Mononuclear cell (primary cell): ENCODE results near the gene PADI6. TPM values are rescaled to one million over a fixed set of nuclear protein-coding genes. Genes with fewer than 3 reads are reported as not detected.

Source experiments
- H3K27me3 ChIP-seq: 2 replicates; pipeline ENCODE4 v1.6.0; 2011; ENCODE audit warnings: low read length, control low read depth; ENCODE audit not compliant: insufficient read depth
- H3K4me1 ChIP-seq: 2 replicates; pipeline ENCODE4 v1.5.1; 2011; ENCODE audit warnings: mild to moderate bottlenecking, low read length, control low read depth; ENCODE audit not compliant: insufficient read depth
- H3K4me3 ChIP-seq: 2 replicates; pipeline ENCODE4 v1.5.1; 2011; ENCODE audit warnings: mild to moderate bottlenecking, low read length, moderate library complexity
- H3K9me3 ChIP-seq: 2 replicates; pipeline ENCODE4 v1.5.1; 2011; ENCODE audit warnings: low read depth, mild to moderate bottlenecking, control low read depth, low read length
- total RNA-seq: library from RNA; depleted of rRNA; stranded (reverse); fragments of >200 nt; gene quantifications from one replicate; pipeline ENCODE4 v1.2.3, GENCODE V29; 2012

Gene PADI6
- total RNA-seq, 1 donor: not detected

- no peaks in the 10 kb centered on the region for H3K9me3 ChIP-seq
- no peaks in the 10 kb centered on the region for H3K4me1 ChIP-seq
- H3K27me3 ChIP-seq: no peaks in the 10 kb centered on the region
- H3K4me3 ChIP-seq: no peak overlapping the region
Observed at GRCh38 chr1:17350083-17350482, 21.9 kb upstream of the PADI6 start.

DNA sequence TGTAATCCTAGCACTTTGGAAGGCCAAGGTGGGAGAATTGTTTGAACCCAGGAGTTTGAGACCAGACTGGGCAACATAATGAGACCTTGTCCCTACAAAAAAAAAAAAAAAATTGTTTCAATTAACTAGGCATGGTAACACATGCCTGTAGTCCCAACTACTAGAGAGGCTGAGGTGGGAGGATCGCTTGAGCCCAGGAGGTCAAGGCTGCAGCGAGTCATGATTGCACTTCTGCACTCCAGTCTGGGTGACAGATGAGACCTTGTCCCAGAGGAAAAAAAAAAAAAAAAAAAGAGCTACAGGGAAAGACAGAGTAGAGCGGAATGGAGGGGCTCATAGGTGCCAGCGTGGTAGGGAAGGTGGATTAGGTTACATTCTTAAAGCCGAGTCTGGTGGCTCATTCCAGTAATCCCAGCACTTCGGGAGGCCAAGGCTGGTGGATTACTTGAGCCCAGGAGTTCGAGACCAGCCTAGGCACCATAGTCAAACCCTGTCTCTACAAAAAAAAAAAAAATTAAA lies 21.0 kb upstream of the PADI6 start:
- Histone ChIP-seq H3K9me3 (no peaks in the 10 kb centered on the region), H3K4me1 (peaks cover 6% of the 10 kb centered on the region), H3K27me3 (no peaks in the 10 kb centered on the region), H3K4me3 (no peak overlapping the region)

- Histone ChIP-seq H3K27me3 (no peaks in the 10 kb centered on the region), H3K9me3 (no peaks in the 10 kb centered on the region), H3K4me3 (no peak overlapping the region), H3K4me1 (peaks cover 9% of the 10 kb centered on the region)
Observed at GRCh38 chr1:17351598-17352324, 20.2 kb upstream of the PADI6 start.

DNA sequence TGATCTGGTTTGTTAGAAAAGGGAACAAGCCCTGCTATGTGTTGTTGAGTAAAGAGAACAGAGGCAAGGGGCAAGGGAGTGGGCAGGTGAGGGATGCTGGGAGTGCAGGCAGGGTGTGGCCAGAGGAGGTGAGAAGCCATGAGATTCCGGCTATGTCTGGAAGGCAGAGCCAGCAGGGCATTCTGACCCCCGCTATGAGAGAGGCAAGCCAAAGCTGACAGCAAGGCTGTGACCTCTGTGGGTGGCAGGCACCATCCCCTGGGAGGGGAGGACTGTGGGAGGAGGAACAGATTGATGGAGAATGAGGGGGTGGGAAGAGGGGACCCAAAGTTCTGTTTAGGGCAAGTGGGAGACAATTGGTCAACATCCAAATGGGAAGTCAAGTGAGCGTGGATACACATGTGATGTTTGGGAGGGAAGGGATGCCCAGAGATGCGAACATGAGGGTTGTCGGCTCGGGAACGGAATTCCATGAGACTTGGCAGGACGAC lies 19.5 kb upstream of the PADI6 start:
- Histone ChIP-seq H3K4me3 (no peak overlapping the region), H3K4me1 (peaks cover 10% of the 10 kb centered on the region), H3K9me3 (no peaks in the 10 kb centered on the region), H3K27me3 (no peaks in the 10 kb centered on the region)

GRCh38 chr1:17355898-17356297 lies 16.1 kb upstream of the PADI6 start:
- Histone ChIP-seq H3K4me3 (no peak overlapping the region), H3K9me3 (no peaks in the 10 kb centered on the region), H3K27me3 (no peaks in the 10 kb centered on the region), H3K4me1 (peaks cover 10% of the 10 kb centered on the region)

GRCh38 chr1:17356387-17357026 lies 15.5 kb upstream of the PADI6 start:
- Histone ChIP-seq H3K9me3 (no peaks in the 10 kb centered on the region), H3K27me3 (no peaks in the 10 kb centered on the region), H3K4me1 (peaks cover 10% of the 10 kb centered on the region), H3K4me3 (no peak overlapping the region)

- H3K4me1 ChIP-seq: peaks cover 10% of the 10 kb centered on the region
- no peaks in the 10 kb centered on the region for H3K27me3 ChIP-seq
- no peaks in the 10 kb centered on the region for H3K9me3 ChIP-seq
- H3K4me3 ChIP-seq: no peak overlapping the region
Observed at GRCh38 chr1:17358557-17358956, 13.4 kb upstream of the PADI6 start.

DNA sequence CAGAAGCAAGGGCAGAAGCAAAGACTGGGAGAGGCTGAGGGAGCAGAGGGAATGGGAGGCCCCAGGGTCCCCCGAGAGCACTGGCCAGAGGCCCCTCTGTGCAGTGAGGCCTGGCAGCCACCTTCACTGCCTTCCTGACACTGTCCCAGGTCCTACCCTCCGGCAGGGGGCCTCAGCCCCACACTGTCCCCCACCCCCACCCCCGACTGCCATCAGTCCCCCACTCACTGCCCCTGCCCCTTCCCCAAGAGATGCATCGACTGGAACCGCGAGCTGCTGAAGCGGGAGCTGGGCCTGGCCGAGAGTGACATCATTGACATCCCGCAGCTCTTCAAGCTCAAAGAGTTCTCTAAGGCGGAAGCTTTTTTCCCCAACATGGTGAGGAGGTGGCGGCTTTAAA lies 13.0 kb upstream of the PADI6 start:
- no peaks in the 10 kb centered on the region for H3K9me3 ChIP-seq
- H3K4me1 ChIP-seq: peaks cover 10% of the 10 kb centered on the region
- H3K4me3 ChIP-seq: no peak overlapping the region
- H3K27me3 ChIP-seq: no peaks in the 10 kb centered on the region

DNA sequence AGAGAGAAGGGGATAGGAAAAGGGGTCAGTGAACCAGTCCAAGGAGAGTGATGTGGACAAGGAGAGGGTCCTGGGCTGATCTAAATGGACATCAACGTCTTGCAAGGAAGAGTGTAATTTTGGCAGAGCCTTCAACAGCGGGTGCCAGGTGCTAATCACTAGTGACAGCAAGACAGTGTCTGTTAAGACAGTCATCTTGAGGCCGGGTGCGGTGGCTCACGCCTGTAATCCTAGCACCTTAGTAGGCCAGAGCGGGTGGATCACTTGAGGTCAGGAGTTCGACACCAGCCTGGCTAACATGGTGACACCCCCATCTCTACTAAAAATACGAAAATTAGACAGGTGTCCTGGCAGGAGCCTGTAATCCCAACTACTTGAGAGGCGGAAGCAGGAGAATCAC lies 12.2 kb upstream of the PADI6 start:
- H3K4me3 ChIP-seq: no peak overlapping the region
- peaks cover 14% of the 10 kb centered on the region for H3K4me1 ChIP-seq
- H3K9me3 ChIP-seq: no peaks in the 10 kb centered on the region
- H3K27me3 ChIP-seq: no peaks in the 10 kb centered on the region

GRCh38 chr1:17360272-17360956 lies 11.6 kb upstream of the PADI6 start:
- Histone ChIP-seq H3K9me3 (no peaks in the 10 kb centered on the region), H3K4me1 (peaks cover 20% of the 10 kb centered on the region), H3K4me3 (no peak overlapping the region), H3K27me3 (no peaks in the 10 kb centered on the region)

- H3K9me3 ChIP-seq: no peaks in the 10 kb centered on the region
- no peaks in the 10 kb centered on the region for H3K27me3 ChIP-seq
- peaks cover 17% of the 10 kb centered on the region for H3K4me1 ChIP-seq
- H3K4me3 ChIP-seq: no peak overlapping the region
Observed at GRCh38 chr1:17361687-17362086, 10.3 kb upstream of the PADI6 start.

GRCh38 chr1:17363351-17363750 lies 8.6 kb upstream of the PADI6 start:
- H3K4me3 ChIP-seq: no peak overlapping the region
- H3K4me1 ChIP-seq: peaks cover 15% of the 10 kb centered on the region
- no peaks in the 10 kb centered on the region for H3K9me3 ChIP-seq
- H3K27me3 ChIP-seq: no peaks in the 10 kb centered on the region

GRCh38 chr1:17363771-17364170 lies 8.2 kb upstream of the PADI6 start:
- Histone ChIP-seq H3K4me3 (no peak overlapping the region), H3K9me3 (no peaks in the 10 kb centered on the region), H3K4me1 (peaks cover 15% of the 10 kb centered on the region), H3K27me3 (no peaks in the 10 kb centered on the region)

DNA sequence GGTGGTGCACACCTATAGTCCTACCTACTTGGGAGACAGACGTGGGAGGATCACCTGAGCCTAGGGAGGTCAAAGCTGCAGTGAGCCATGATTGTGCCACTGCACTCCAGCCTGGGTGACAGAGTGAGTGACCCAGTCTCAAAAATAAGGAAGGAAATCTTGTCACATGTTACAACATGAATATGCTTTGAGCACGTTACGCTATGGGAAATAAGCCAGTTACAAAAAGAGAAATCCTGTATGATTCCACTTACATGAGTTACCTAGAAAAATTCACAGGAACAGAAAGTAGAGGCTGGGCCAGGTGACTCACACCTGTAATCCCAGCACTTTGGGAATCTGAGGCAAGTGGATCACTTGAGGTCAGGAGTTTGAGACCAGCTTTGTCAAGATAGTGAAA lies 6.7 kb upstream of the PADI6 start:
- no peaks in the 10 kb centered on the region for H3K27me3 ChIP-seq

GRCh38 chr1:17369466-17369865 lies 2.5 kb upstream of the PADI6 start:
- Histone ChIP-seq H3K9me3 (no peaks in the 10 kb centered on the region), H3K4me1 (peaks cover 15% of the 10 kb centered on the region)

More for the DNA sequence above, 6.7 kb upstream of the PADI6 start:
- Histone ChIP-seq H3K9me3 (no peaks in the 10 kb centered on the region), H3K4me1 (peaks cover 15% of the 10 kb centered on the region), H3K4me3 (no peak overlapping the region)

More at GRCh38 chr1:17369466-17369865, 2.5 kb upstream of the PADI6 start:
- Histone ChIP-seq H3K27me3 (no peaks in the 10 kb centered on the region), H3K4me3 (no peak overlapping the region)
